Ovary (tissue), 9 donors: ENCODE measurements around the gene TRIM39. TPM values are rescaled to one million over a fixed set of nuclear protein-coding genes. Genes with fewer than 3 reads are reported as not detected.

Experiments used
- DNase-seq, 5 donors: peaks; one replicate each; pipeline ENCODE4 v3.0.0-alpha.2; 2019 to 2020
- H3K27ac ChIP-seq, 2 donors: fragments of 200-600 bp; one replicate each; pipeline versions ENCODE4 v1.5.1 to v1.8.0; 2019 to 2022
- H3K27me3 ChIP-seq: fragments of 200-600 bp; one replicate; pipeline ENCODE4 v1.8.0; 2022
- H3K36me3 ChIP-seq: fragments of 200-600 bp; sonication (generic); one replicate; pipeline ENCODE4 v1.5.1; 2019
- H3K4me1 ChIP-seq: one replicate; pipeline ENCODE4 v1.8.1; 2013; ENCODE audit warnings: mild to moderate bottlenecking, moderate library complexity; ENCODE audit not compliant: insufficient read depth
- H3K4me3 ChIP-seq: fragments of 200-600 bp; sonication (generic); one replicate; pipeline ENCODE4 v1.5.1; 2017
- H3K9me3 ChIP-seq, 2 donors: fragments of 200-600 bp in 1 of 2; sonication (generic) in 1 of 2; one replicate each; pipeline versions ENCODE4 v1.5.1 to v1.8.1; 2013 to 2019; ENCODE audit warnings: mild to moderate bottlenecking in 1 of 2, moderate library complexity in 1 of 2
- CTCF ChIP-seq, 3 donors: fragments of 450-650 bp in 2 of 3; fragments of 200-600 bp in 1 of 3; IDR thresholded peaks; one replicate each; pipeline versions ENCODE4 v1.5.1 to v1.8.0; 2016 to 2022; ENCODE audit warnings: antibody characterized with exemption in 3 of 3, mild to moderate bottlenecking in 1 of 3
- EP300 ChIP-seq: sonication (generic); formaldehyde crosslinking; IDR thresholded peaks from one replicate; pipeline ENCODE4 v1.6.1; 2017; ENCODE audit warnings: antibody characterized with exemption
- POLR2A ChIP-seq: fragments of 450-650 bp; IDR thresholded peaks from one replicate; pipeline ENCODE4 v1.6.1; 2017; ENCODE audit warnings: antibody characterized with exemption, mild to moderate bottlenecking, moderate library complexity
- WGBS, 3 donors: extraction: QIAGEN DNeasy Blood & Tissue Kit in 1 of 3; methylation state at CpG; one replicate each; pipeline versions ENCODE4 v1.1.5 to v1.1.7; 2013 to 2017; 5-methylcytosine and 5-hydroxymethylcytosine counted together
- intact Hi-C, 4 donors: fragments of 100-400 bp; cut with DNase I; formaldehyde crosslinking; loops; one replicate each; pipeline versions ENCODE4 v1.11.0 to v1.15.1; 2022 to 2023
- polyA plus RNA-seq, 2 donors: library from polyadenylated mRNA; stranded (reverse); fragments of 200-250 nt in 1 of 2; fragments of 350-450 nt in 1 of 2; fragmentation: Illumina TruSeq in 1 of 2; extraction: RNeasy Lipid Tissue Mini Kit (QIAGEN cat#74804) in 1 of 2; gene quantifications; one replicate each; pipeline ENCODE4 v1.2.3, GENCODE V29; 2013 to 2014
- total RNA-seq, 7 donors: library from RNA; depleted of rRNA in 2 of 7; stranded (reverse); fragments of >200 nt in 2 of 7; fragmentation: NEBNext Ultra II Directional in 3 of 7; extraction: Animal tissue kit (Norgen Biotek cat#: 25700) in 3 of 7; gene quantifications; one replicate each; pipeline versions ENCODE4 v1.1.0 to v1.2.4, GENCODE V29; 2016 to 2023
- donor health status: DM: no; HTN: no; CAD: no; lungs with moderate emphysema.
- donor health status: DM: no; HTN: no; CAD: no.
- donor health status: Bipolar disorder and iron deficiency.
- donor health status: DM: yes; HTN: yes; CAD: no.
- donor health status: DM: no; HTN: no; CAD: no.
- donor health status: DM: yes; HTN: yes; CAD: no.

Gene TRIM39
- total and polyA plus RNA-seq, 9 donors = 7.6 to 16.7 (median 14.3) TPM

- intact Hi-C loops = no loop called here
- 90 to 97% (median 94%) methylated on average over 2 of the region's 2 CpGs for WGBS, 3 donors
Observed at GRCh38 chr6:30295837-30296236, 30.9 kb upstream of the TRIM39 start.

DNA sequence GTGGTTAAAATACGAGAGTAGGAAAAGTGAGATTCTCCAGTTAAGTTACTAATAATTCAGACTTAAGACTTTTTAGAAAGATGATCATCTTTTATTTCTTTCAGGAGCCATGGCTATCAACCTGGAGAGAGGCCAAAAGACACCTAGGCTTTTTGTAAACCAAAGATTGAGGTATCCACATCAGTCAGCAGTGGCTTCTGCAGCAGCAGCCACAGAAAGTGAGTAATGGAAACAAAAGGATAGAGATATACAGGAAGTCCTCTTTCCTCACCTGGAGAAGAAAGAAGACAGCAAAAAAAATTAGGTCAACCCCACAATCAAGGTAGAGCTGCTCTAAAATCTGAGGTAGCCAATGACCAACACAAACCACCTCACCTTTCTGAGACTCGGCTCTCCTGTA lies 22.7 kb upstream of the TRIM39 start:
- Histone ChIP-seq H3K9me3 (no peaks in the 10 kb centered on the region), H3K4me1 (no peaks in the 10 kb centered on the region), H3K27me3 (no peaks in the 10 kb centered on the region), H3K36me3 (no peaks in the 10 kb centered on the region), H3K4me3 (no peak overlapping the region), H3K27ac (no peak overlapping the region)
- no peak for DNase-seq
- no peak for TF ChIP-seq EP300
- WGBS, 3 donors = 96 to 98% (median 97%) methylated on average over 2 of the region's 2 CpGs
- intact Hi-C loops = no loop called here

More at GRCh38 chr6:30295837-30296236, 30.9 kb upstream of the TRIM39 start:
- Histone ChIP-seq H3K27ac (no peak overlapping the region), H3K36me3 (no peaks in the 10 kb centered on the region), H3K27me3 (no peaks in the 10 kb centered on the region), H3K9me3 (peaks cover 0 to 3% of the 10 kb centered on the region in 2 donors), H3K4me1 (no peaks in the 10 kb centered on the region), H3K4me3 (no peak overlapping the region)
- no peak for DNase-seq
- no peak for TF ChIP-seq CTCF (IDR thresholded peaks at IDR 0.05)
- no peak for TF ChIP-seq POLR2A
- TF ChIP-seq EP300 = no peak

- Histone ChIP-seq H3K4me3 (no peak overlapping the region), H3K36me3 (no peaks in the 10 kb centered on the region), H3K27me3 (no peaks in the 10 kb centered on the region), H3K27ac (no peak overlapping the region), H3K9me3 (no peaks in the 10 kb centered on the region), H3K4me1 (no peaks in the 10 kb centered on the region)
- intact Hi-C loops = no loop called here
- TF ChIP-seq EP300 (no peak), POLR2A (no peak), CTCF (IDR thresholded peaks at IDR 0.05) (no peak)
- WGBS, 3 donors = 73 to 84% (median 80%) methylated on average over 3 of the region's 3 CpGs
- no peak for DNase-seq
Observed at GRCh38 chr6:30311101-30311500, 15.6 kb upstream of the TRIM39 start.

GRCh38 chr6:30311671-30312070 lies 15.1 kb upstream of the TRIM39 start:
- TF ChIP-seq EP300 = no peak
- no peak for TF ChIP-seq CTCF (IDR thresholded peaks at IDR 0.05)
- TF ChIP-seq POLR2A = no peak

DNA sequence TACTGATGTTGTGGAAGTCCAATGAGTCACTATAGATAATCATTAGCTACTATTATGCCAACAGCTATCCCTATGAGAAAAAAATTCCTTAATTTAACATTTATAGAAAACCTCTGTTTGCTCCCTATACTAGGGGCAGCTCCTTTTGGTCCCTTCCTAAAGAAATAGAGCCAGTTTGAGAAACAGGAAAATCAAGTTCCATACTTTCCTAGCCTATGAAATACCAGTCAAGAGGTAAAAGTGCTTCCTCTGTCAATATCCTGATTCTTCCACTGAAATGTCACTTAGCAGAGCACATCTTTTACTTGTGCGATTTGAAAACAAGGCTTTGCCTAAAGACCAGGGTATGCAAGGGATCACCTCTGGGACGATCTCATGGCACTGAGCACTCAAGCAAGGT lies 14.5 kb upstream of the TRIM39 start:
- TF ChIP-seq CTCF (IDR thresholded peaks at IDR 0.05) (no peak), POLR2A (no peak), EP300 (no peak)
- Histone ChIP-seq H3K9me3 (no peaks in the 10 kb centered on the region), H3K27ac (no peak overlapping the region), H3K4me3 (no peak overlapping the region), H3K27me3 (no peaks in the 10 kb centered on the region), H3K36me3 (no peaks in the 10 kb centered on the region), H3K4me1 (no peaks in the 10 kb centered on the region)
- intact Hi-C loops = no loop called here
- DNase-seq = no peak
- WGBS, 3 donors = 98 to 100% (median 98%) methylated on average over 2 of the region's 2 CpGs

More at GRCh38 chr6:30311671-30312070, 15.1 kb upstream of the TRIM39 start:
- no peak overlapping the region for H3K4me3 ChIP-seq
- no peak for DNase-seq
- H3K4me1 ChIP-seq = no peaks in the 10 kb centered on the region
- no peaks in the 10 kb centered on the region for H3K27me3 ChIP-seq
- no peak overlapping the region for H3K27ac ChIP-seq
- H3K9me3 ChIP-seq = no peaks in the 10 kb centered on the region
- intact Hi-C loops = no loop called here
- WGBS, 3 donors = 57 to 81% (median 60%) methylated on average over 1 of the region's 1 CpG
- H3K36me3 ChIP-seq = no peaks in the 10 kb centered on the region
